SK-N-SH (cell line): Measurements from ENCODE around the gene GPR157. TPM values are rescaled to one million over a fixed set of nuclear protein-coding genes. Genes with fewer than 3 reads are reported as not detected.

ENCODE experiments used
- CTCF ChIA-PET: fragments of 300-600, 350-600 bp; formaldehyde crosslinking; extraction: SDS; loops from one replicate; lab custom pipeline; 2021; lab: Yijun Ruan, JAX
- POLR2A ChIA-PET: fragments of 350-600 bp; sonication (Branson Sonifier 250); formaldehyde crosslinking; extraction: SDS; loops from one replicate; lab custom pipeline; 2020; ENCODE audit warnings: antibody characterized with exemption, inconsistent platforms; lab: Yijun Ruan, JAX
- DNase-seq: peaks from one replicate; pipeline ENCODE4 v3.0.0; 2012
- H2AFZ ChIP-seq: fragments of 200-600 bp; sonication (generic); 2 replicates; pipeline ENCODE4 v1.8.1; 2016; ENCODE audit warnings: antibody characterized with exemption, mild to moderate bottlenecking, low read depth
- H3F3A ChIP-seq: fragments of 200-600 bp; sonication (generic); replicated peaks from 2 replicates; pipeline ENCODE3; 2016; ENCODE audit warnings: antibody characterized with exemption, mild to moderate bottlenecking; ENCODE audit not compliant: insufficient read depth
- H3K27ac ChIP-seq, 2 experiments: fragments of 200-500 bp in 1 of 2; fragments of 200-600 bp in 1 of 2; sonication (Bioruptor generic) in 1 of 2; sonication (generic), shearing (Covaris generic) in 1 of 2; 2 replicates each; pipeline versions ENCODE4 v1.5.1 to v1.6.1; 2014 to 2016; ENCODE audit warnings: low read depth in 2 of 2, inconsistent platforms in 1 of 2, low read length in 1 of 2, mild to moderate bottlenecking in 1 of 2, mixed read lengths in 1 of 2
- H3K27me3 ChIP-seq: fragments of 200-600 bp; sonication (generic), shearing (Covaris generic); 2 replicates; pipeline ENCODE4 v1.6.1; 2016; ENCODE audit warnings: mixed run types; ENCODE audit not compliant: insufficient read depth
- H3K36me3 ChIP-seq, 2 experiments: fragments of 200-500 bp in 1 of 2; fragments of 200-600 bp in 1 of 2; sonication (Bioruptor generic) in 1 of 2; sonication (generic) in 1 of 2; replicated peaks in 1 of 2; 2 replicates each; pipeline versions ENCODE3 to v1.5.1; 2014 to 2016; ENCODE audit warnings: low read length in 1 of 2, mild to moderate bottlenecking in 1 of 2; ENCODE audit not compliant: insufficient read depth in 2 of 2, control insufficient read depth in 1 of 2
- H3K4me1 ChIP-seq, 2 experiments: fragments of 200-500 bp in 1 of 2; fragments of 200-600 bp in 1 of 2; sonication (Bioruptor generic) in 1 of 2; sonication (generic), shearing (Covaris generic) in 1 of 2; 2 replicates each; pipeline versions ENCODE4 v1.5.1 to v1.6.1; 2014 to 2016; ENCODE audit warnings: low read depth in 1 of 2, low read length in 1 of 2, mixed run types in 1 of 2; ENCODE audit not compliant: insufficient read depth in 2 of 2, control insufficient read depth in 1 of 2
- H3K4me2 ChIP-seq: fragments of 200-600 bp; sonication (generic), shearing (Covaris generic); 2 replicates; pipeline ENCODE4 v1.6.1; 2017; ENCODE audit warnings: mixed run types
- H3K4me3 ChIP-seq, 2 experiments: fragments of 200-500 bp in 1 of 2; fragments of 200-600 bp in 1 of 2; sonication (Bioruptor generic) in 1 of 2; sonication (generic), shearing (Covaris generic) in 1 of 2; 2 replicates each; pipeline versions ENCODE4 v1.5.1 to v1.8.1; 2014 to 2016; ENCODE audit warnings: low read depth in 2 of 2, inconsistent platforms in 1 of 2, low read length in 1 of 2, mild to moderate bottlenecking in 1 of 2, mixed read lengths in 1 of 2, moderate library complexity in 1 of 2
- H3K79me2 ChIP-seq: fragments of 200-600 bp; sonication (generic); 2 replicates; pipeline ENCODE4 v1.8.1; 2017; ENCODE audit warnings: mild to moderate bottlenecking; ENCODE audit not compliant: insufficient read depth
- H3K9ac ChIP-seq: fragments of 200-600 bp; sonication (generic); 2 replicates; pipeline ENCODE4 v1.6.1; 2017; ENCODE audit warnings: mixed run types
- H3K9me2 ChIP-seq: fragments of 200-600 bp; sonication (generic); 2 replicates; pipeline ENCODE4 v1.6.1; 2017; ENCODE audit warnings: mixed run types
- H3K9me3 ChIP-seq: fragments of 200-600 bp; sonication (generic); 2 replicates; pipeline ENCODE4 v1.6.1; 2017; ENCODE audit warnings: mixed run types, mild to moderate bottlenecking, moderate library complexity
- H4K20me1 ChIP-seq: fragments of 200-600 bp; sonication (generic); 2 replicates; pipeline ENCODE4 v1.6.1; 2017; ENCODE audit warnings: mild to moderate bottlenecking, mixed run types; ENCODE audit not compliant: insufficient read depth
- CHD2 ChIP-seq: fragments of 150-350 bp; IDR thresholded peaks from 2 replicates; pipeline ENCODE4 v1.6.1; 2018; ENCODE audit warnings: low read length; ENCODE audit not compliant: partially characterized antibody
- EP300 ChIP-seq, 2 experiments: IDR thresholded peaks; 2 replicates each; pipeline versions ENCODE4 v1.4.0 to v1.6.1; 2012; ENCODE audit warnings: borderline replicate concordance in 1 of 2, low read depth in 1 of 2, low read length in 1 of 2
- FOXM1 ChIP-seq: IDR thresholded peaks from 2 replicates; pipeline ENCODE4 v1.4.0; 2012; ENCODE audit warnings: low read depth, mild to moderate bottlenecking
- GABPA ChIP-seq: IDR thresholded peaks from 2 replicates; pipeline ENCODE4 v1.4.0; 2012; ENCODE audit warnings: low read depth, mild to moderate bottlenecking
- GATA2 ChIP-seq: sonication (generic); formaldehyde crosslinking; IDR thresholded peaks from 2 replicates; pipeline ENCODE4 v1.5.0; 2020; ENCODE audit warnings: mild to moderate bottlenecking, missing genetic modification reagents
- JUND ChIP-seq: IDR thresholded peaks from 2 replicates; pipeline ENCODE4 v1.4.0; 2012
- MXI1 ChIP-seq: IDR thresholded peaks from 2 replicates; pipeline ENCODE4 v1.6.1; 2012; ENCODE audit warnings: mild to moderate bottlenecking, low read depth, low read length, improper control_type of control experiment
- NRF1 ChIP-seq: IDR thresholded peaks from 2 replicates; pipeline ENCODE4 v1.6.1; 2012; ENCODE audit warnings: low read depth, mild to moderate bottlenecking, low read length
- PBX3 ChIP-seq: IDR thresholded peaks from 2 replicates; pipeline ENCODE4; 2012
- POLR2AphosphoS5 ChIP-seq: IDR thresholded peaks from 2 replicates; pipeline ENCODE4 v1.6.1; 2012; ENCODE audit warnings: low read depth, low read length
- REST ChIP-seq: IDR thresholded peaks from 2 replicates; pipeline ENCODE4 v1.6.1; 2012; ENCODE audit warnings: mild to moderate bottlenecking, low read depth, low read length, moderate library complexity
- RFX5 ChIP-seq: IDR thresholded peaks from 2 replicates; pipeline ENCODE4 v1.6.1; 2012; ENCODE audit warnings: mild to moderate bottlenecking, improper control_type of control experiment, low read length
- SIN3A ChIP-seq: IDR thresholded peaks from 2 replicates; pipeline ENCODE4 v1.6.1; 2012; ENCODE audit warnings: low read depth, mild to moderate bottlenecking, low read length, moderate library complexity, borderline replicate concordance
- TAF1 ChIP-seq: IDR thresholded peaks from 2 replicates; pipeline ENCODE4 v1.6.1; 2012; ENCODE audit warnings: low read depth, mild to moderate bottlenecking, low read length, moderate library complexity, borderline replicate concordance
- TCF12 ChIP-seq: IDR thresholded peaks from 2 replicates; pipeline ENCODE4 v1.4.0; 2012
- TEAD4 ChIP-seq: IDR thresholded peaks from 2 replicates; pipeline ENCODE4 v1.4.0; 2012; ENCODE audit warnings: mild to moderate bottlenecking, borderline replicate concordance; ENCODE audit not compliant: insufficient read depth
- USF1 ChIP-seq: IDR thresholded peaks from 2 replicates; pipeline ENCODE4 v1.4.0; 2012; ENCODE audit warnings: low read depth, borderline replicate concordance
- YY1 ChIP-seq: IDR thresholded peaks from 2 replicates; pipeline ENCODE4 v1.4.0; 2012; ENCODE audit warnings: low read depth, mild to moderate bottlenecking
- WGBS: methylation state at CpG from one replicate; pipeline ENCODE4 v1.1.6; 2017; ENCODE audit warnings: low lambda C conversion rate; 5-methylcytosine and 5-hydroxymethylcytosine counted together
- polyA plus RNA-seq, 3 experiments: library from polyadenylated mRNA; depleted of rRNA; stranded (reverse); fragments of >200 nt; gene quantifications; 2 replicates each; pipeline ENCODE4 v1.2.3, GENCODE V29; 2012
- TF ChIP-seq, protein P1 (sequence below): IDR thresholded peaks from 2 replicates; pipeline ENCODE4 v1.4.0; 2012; ENCODE audit warnings: low read depth

Gene GPR157
- polyA plus RNA-seq, 1 of the 3 experiments (the other 2 are of a cell fraction) = 1.8 TPM

DNA sequence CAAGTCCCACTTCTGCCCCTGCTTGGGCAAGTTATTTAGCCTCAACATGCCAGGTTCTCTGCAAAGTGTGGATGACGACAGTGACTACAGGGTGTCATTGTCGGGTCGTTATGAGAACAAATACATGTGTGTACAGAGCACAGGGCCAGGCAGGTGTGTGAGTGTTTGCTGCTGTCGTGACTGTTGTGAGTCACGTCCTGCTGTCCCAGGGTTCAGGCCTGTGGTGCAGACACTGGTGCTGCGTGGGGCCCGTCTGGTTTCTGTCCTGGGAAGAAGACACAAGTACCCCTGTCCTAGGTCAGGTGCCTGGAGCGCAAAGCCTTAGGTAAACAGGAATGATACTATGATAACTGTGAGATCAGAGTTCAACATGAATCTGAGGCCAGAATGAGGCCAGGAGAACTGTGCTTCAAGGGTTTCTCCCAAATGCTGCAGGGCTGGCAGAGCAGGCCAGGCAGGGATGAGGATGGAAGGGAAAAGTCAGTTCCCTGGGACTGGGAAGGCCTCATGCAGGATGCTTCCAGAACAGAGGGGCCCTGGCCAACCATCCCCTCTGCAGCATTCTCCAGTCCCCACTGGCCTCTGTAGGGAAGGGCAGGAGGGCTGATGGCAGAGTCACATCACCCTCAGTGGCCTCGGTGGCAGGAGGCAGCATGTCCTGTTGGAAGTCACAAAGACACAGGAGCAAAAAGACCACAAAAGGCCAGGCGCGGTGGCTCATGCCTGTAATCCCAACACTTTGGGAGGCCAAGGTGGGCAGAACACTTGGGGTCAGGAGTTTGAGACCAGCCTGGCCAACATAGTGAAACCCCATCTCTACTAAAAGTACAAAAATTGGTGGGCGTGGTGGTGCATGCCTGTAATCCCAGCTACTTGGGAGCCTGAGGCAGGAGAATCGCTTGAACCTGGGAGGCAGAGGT, 15.7 kb downstream of the GPR157 start (continued):
- TF ChIP-seq GATA2 (CRISPR knock-in tag) = no peak

GRCh38 chr1:9111957-9112356, 16.9 kb downstream of the GPR157 start:
- Histone ChIP-seq H3K4me2 (no peak overlapping the region), H3K9ac (no peak overlapping the region), H3K36me3 (peaks cover 0 to 3% of the 10 kb centered on the region in 2 experiments), H3K79me2 (no peaks in the 10 kb centered on the region), H3F3A (no peaks in the 10 kb centered on the region), H3K9me2 (no peaks in the 10 kb centered on the region), H2AFZ (no peak overlapping the region), H3K9me3 (no peaks in the 10 kb centered on the region), H3K4me1 (peaks cover 0 to 2% of the 10 kb centered on the region in 2 experiments; a peak in 1 of 4 replicates), H4K20me1 (no peaks in the 10 kb centered on the region), H3K27ac (no peak overlapping the region), H3K27me3 (no peaks in the 10 kb centered on the region), H3K4me3 (no peak overlapping the region)
- CTCF ChIA-PET = interaction anchor here (1.0 to 6.7 kb wide), 17 partner anchors 10 to 379 kb away, joined by 3 to 138 read pairs (median 9); partner anchors contain the start of gene GPR157
- 94% methylated on average over 3 of the region's 9 CpGs for WGBS
- TF ChIP-seq GABPA (no peak), RFX5 (no peak), SIN3A (no peak), TAF1 (no peak), FOXM1 (no peak), MXI1 (no peak), REST (no peak), YY1 (no peak), TCF12 (no peak), USF1 (no peak), TEAD4 (no peak), PBX3 (no peak), CHD2 (no peak), POLR2AphosphoS5 (no peak), EP300 (IDR thresholded peaks at IDR 0.05; ENCODE audit: borderline replicate concordance in 1 of 2, low read depth in 1 of 2, low read length in 1 of 2) (no peak), NRF1 (no peak), JUND (no peak)
- TF ChIP-seq, protein P1, sequence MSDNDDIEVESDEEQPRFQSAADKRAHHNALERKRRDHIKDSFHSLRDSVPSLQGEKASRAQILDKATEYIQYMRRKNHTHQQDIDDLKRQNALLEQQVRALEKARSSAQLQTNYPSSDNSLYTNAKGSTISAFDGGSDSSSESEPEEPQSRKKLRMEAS = no peak
- no peak for DNase-seq
- POLR2A ChIA-PET = no interaction called here
